Glutamatergic neuron (in vitro differentiated cells): ENCODE results near the gene BRINP2. TPM values are rescaled to one million over a fixed set of nuclear protein-coding genes. Genes with fewer than 3 reads are reported as not detected.

Experiments
- DNase-seq: peaks from one replicate; pipeline ENCODE4 v3.0.0; 2022
- H3K27ac Mint-ChIP-seq: one replicate; pipeline ENCODE4 v1.8.0; 2020; ENCODE audit warnings: mild to moderate bottlenecking, mixed read lengths, inconsistent platforms; ENCODE audit not compliant: unreplicated experiment
- H3K27me3 Mint-ChIP-seq: one replicate; pipeline ENCODE4 v1.8.0; 2020; ENCODE audit warnings: mild to moderate bottlenecking, moderate library complexity, mixed read lengths, inconsistent platforms; ENCODE audit not compliant: unreplicated experiment
- H3K36me3 Mint-ChIP-seq: one replicate; pipeline ENCODE4 v1.8.0; 2020; ENCODE audit warnings: mild to moderate bottlenecking, mixed read lengths, inconsistent platforms; ENCODE audit not compliant: unreplicated experiment
- H3K4me1 Mint-ChIP-seq: one replicate; pipeline ENCODE4 v1.8.0; 2020; ENCODE audit warnings: mild to moderate bottlenecking, low read depth, mixed read lengths, inconsistent platforms; ENCODE audit not compliant: unreplicated experiment
- H3K4me3 Mint-ChIP-seq: one replicate; pipeline ENCODE4 v1.8.0; 2020; ENCODE audit warnings: mild to moderate bottlenecking, mixed read lengths, inconsistent platforms; ENCODE audit not compliant: unreplicated experiment
- H3K9me3 Mint-ChIP-seq: one replicate; pipeline ENCODE4 v1.8.0; 2020; ENCODE audit warnings: mild to moderate bottlenecking, moderate library complexity, mixed read lengths, inconsistent platforms; ENCODE audit not compliant: unreplicated experiment
- total RNA-seq: library from RNA; stranded (reverse); fragmentation: NEBNext Ultra II Directional; extraction: Animal tissue kit (Norgen Biotek cat#: 25700); gene quantifications from one replicate; pipeline ENCODE4 v1.2.1, GENCODE V29; 2021; ENCODE audit not compliant: unreplicated experiment
- TF ChIP-seq, protein P1 (sequence below): fragments of 200-600 bp; sonication (generic); IDR thresholded peaks from one replicate; pipeline ENCODE4 v1.5.0; 2021; ENCODE audit not compliant: partially characterized antibody, unreplicated experiment

The BRINP2 gene
- total RNA-seq, 1 donor from 2014 or later = 1.7 TPM

DNA sequence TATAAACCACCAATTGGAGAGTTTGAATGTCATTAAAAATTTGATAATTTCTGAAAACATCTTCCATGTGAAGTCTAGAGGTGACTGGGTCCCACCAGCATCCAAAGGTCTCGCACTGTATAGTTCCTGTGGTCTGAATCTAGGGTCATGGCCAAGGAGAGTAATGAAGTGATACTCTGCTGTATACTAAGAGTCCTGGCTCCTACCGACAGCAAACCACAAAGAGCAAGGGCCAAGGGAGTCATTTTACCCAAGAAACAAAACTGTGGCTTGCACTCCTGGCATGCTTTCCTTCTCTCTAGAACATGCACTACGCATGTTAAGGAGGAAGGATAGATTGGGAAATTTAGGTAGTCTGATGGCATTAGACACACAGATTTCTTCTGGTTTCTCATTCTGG lies 115.6 kb downstream of the BRINP2 start:
- H3K9me3 Mint-ChIP-seq = peaks cover 3% of the 10 kb centered on the region
- no peak overlapping the region for H3K27ac Mint-ChIP-seq

DNA sequence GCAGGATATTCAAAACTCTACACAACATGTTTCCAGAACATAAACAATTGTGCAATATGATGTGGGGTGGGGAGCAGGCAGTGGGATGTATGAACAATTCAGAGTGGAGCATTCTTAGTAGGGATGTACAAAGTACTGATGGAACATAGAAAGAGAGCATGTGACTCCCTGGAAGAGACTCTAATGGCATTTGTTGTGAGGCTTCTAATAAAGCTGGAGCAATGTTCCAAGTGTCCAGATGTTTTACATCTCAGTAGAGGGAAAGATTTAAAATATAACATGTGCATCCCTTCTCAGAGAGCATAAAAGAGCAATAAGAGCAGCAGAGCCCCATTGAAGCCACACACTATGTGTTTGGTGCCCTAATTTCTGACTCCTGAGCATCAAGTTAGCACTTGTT lies 116.5 kb downstream of the BRINP2 start:
- no peak for DNase-seq
- TF ChIP-seq, protein P1, sequence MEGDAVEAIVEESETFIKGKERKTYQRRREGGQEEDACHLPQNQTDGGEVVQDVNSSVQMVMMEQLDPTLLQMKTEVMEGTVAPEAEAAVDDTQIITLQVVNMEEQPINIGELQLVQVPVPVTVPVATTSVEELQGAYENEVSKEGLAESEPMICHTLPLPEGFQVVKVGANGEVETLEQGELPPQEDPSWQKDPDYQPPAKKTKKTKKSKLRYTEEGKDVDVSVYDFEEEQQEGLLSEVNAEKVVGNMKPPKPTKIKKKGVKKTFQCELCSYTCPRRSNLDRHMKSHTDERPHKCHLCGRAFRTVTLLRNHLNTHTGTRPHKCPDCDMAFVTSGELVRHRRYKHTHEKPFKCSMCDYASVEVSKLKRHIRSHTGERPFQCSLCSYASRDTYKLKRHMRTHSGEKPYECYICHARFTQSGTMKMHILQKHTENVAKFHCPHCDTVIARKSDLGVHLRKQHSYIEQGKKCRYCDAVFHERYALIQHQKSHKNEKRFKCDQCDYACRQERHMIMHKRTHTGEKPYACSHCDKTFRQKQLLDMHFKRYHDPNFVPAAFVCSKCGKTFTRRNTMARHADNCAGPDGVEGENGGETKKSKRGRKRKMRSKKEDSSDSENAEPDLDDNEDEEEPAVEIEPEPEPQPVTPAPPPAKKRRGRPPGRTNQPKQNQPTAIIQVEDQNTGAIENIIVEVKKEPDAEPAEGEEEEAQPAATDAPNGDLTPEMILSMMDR = no peak
- Mint-ChIP-seq H3K36me3 (no peaks in the 10 kb centered on the region), H3K27me3 (peaks cover 2% of the 10 kb centered on the region), H3K9me3 (peaks cover 3% of the 10 kb centered on the region), H3K4me3 (no peak overlapping the region), H3K4me1 (no peaks in the 10 kb centered on the region), H3K27ac (no peak overlapping the region)

More for the DNA sequence above, 115.6 kb downstream of the BRINP2 start:
- Mint-ChIP-seq H3K4me3 (no peak overlapping the region), H3K27me3 (peaks cover 2% of the 10 kb centered on the region), H3K36me3 (no peaks in the 10 kb centered on the region), H3K4me1 (no peaks in the 10 kb centered on the region)
- no peak for DNase-seq
- TF ChIP-seq, protein P1 = no peak

DNA sequence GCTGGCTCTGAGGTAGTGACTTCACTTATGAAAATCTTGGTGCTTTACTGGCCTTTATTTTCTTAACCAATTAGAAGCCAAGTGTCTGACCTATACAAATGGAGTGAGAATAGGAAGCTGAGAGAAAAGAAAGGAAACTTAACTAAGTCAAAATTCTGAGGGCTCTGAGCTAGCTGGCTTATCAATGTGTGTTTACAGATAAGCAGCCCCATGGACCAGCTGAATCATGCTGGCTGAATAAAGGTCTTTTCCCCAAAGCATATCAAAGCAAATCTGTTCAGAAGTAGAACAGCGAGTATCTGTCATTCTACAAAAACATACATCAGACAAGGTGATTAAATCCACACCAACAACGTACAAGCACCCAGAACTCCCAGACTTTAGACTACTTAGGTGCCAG lies 117.2 kb downstream of the BRINP2 start:
- Mint-ChIP-seq H3K36me3 (no peaks in the 10 kb centered on the region), H3K9me3 (peaks cover 3% of the 10 kb centered on the region), H3K27ac (no peak overlapping the region), H3K27me3 (peaks cover 2% of the 10 kb centered on the region), H3K4me1 (no peaks in the 10 kb centered on the region), H3K4me3 (no peak overlapping the region)
- DNase-seq = no peak
- TF ChIP-seq, protein P1 = no peak

DNA sequence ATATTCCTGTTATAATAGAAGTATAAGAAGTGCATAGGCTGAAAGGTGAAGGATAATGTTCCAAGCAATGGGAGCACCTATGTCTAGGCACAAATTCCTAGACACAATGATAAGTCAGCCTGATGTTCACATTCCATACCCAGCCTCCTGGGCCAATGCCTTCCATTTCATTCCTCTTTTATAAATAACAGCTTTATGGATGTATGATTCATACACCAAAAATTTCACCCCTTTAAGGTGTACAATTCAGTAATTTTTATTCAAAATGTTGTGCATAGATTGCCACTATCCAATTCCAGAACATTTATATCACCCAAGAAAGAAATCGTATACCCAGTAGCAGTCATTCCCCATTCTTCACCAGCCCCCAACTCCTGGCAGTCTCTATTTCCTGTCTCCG lies 118.8 kb downstream of the BRINP2 start:
- Mint-ChIP-seq H3K4me1 (no peaks in the 10 kb centered on the region), H3K27ac (no peak overlapping the region), H3K4me3 (no peak overlapping the region), H3K27me3 (peaks cover 2% of the 10 kb centered on the region), H3K36me3 (peaks cover under 1% of the 10 kb centered on the region), H3K9me3 (peaks cover 3% of the 10 kb centered on the region)
- no peak for DNase-seq
- TF ChIP-seq, protein P1 = no peak

DNA sequence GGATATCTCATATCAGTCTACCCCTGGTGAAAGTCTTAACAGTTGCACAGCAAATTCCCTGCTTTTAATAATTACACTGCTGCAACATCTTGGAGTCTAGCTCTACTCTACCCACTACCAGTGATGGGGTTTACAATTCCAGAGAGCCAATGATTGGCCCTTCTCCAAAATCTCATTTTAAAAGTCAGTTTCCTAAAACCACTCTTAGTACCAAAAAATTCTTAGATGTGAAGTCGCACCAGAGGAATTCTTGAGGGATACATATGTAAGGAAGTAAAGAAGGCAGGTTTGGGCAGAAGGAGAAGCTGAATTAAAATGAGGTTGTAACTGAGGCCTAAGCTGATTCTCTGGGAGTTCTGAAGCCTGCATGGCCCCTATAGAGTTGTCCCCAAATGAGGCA lies 129.7 kb downstream of the BRINP2 start:
- H3K4me3 Mint-ChIP-seq = no peak overlapping the region
- no peaks in the 10 kb centered on the region for H3K27me3 Mint-ChIP-seq
- no peak for DNase-seq
- no peak overlapping the region for H3K27ac Mint-ChIP-seq
- H3K4me1 Mint-ChIP-seq = peaks cover 3% of the 10 kb centered on the region
- peaks cover 5% of the 10 kb centered on the region for H3K36me3 Mint-ChIP-seq
- TF ChIP-seq, protein P1 = no peak
- H3K9me3 Mint-ChIP-seq = no peaks in the 10 kb centered on the region
